Lower lobe of right lung (tissue), 2 donors: ENCODE measurements around the gene EPHA5. TPM values are rescaled to one million over a fixed set of nuclear protein-coding genes. Genes with fewer than 3 reads are reported as not detected.

Experiments
- ATAC-seq, 2 donors: fragments of 200-7000 bp; cut with Tn5 transposase; one replicate each; pipeline ENCODE4 v1.9.1; 2020 to 2022; ENCODE audit warnings: mild to moderate bottlenecking in 2 of 2, moderate library complexity in 2 of 2
- DNase-seq: peaks from one replicate; pipeline ENCODE4 v3.0.0-alpha.2; 2020
- H3K27ac ChIP-seq: fragments of 200-600 bp; one replicate; pipeline ENCODE4 v1.8.0; 2022
- H3K27me3 ChIP-seq: fragments of 200-600 bp; one replicate; pipeline ENCODE4 v1.8.0; 2022; ENCODE audit warnings: low read depth
- H3K36me3 ChIP-seq: fragments of 200-600 bp; one replicate; pipeline ENCODE4 v1.8.0; 2022; ENCODE audit warnings: mild to moderate bottlenecking
- H3K4me1 ChIP-seq: fragments of 200-600 bp; one replicate; pipeline ENCODE4 v1.8.0; 2022
- H3K4me3 ChIP-seq: fragments of 200-600 bp; one replicate; pipeline ENCODE4 v1.8.0; 2022; ENCODE audit warnings: mild to moderate bottlenecking
- H3K9me3 ChIP-seq: fragments of 200-600 bp; one replicate; pipeline ENCODE4 v1.8.0; 2022
- intact Hi-C: fragments of 100-400 bp; cut with DNase I; formaldehyde crosslinking; loops from one replicate; pipeline ENCODE4 v1.11.0; 2022
- total RNA-seq: library from RNA; stranded (reverse); fragmentation: NEBNext Ultra II Directional; extraction: Animal tissue kit (Norgen Biotek cat#: 25700); gene quantifications from one replicate; pipeline ENCODE4 v1.2.1, GENCODE V29; 2021
- TF ChIP-seq, protein P1 (sequence below): fragments of 200-600 bp; IDR thresholded peaks from one replicate; pipeline ENCODE4 v1.8.0; 2022; ENCODE audit warnings: antibody characterized with exemption, mild to moderate bottlenecking
- donor health status: DM: no; HTN: yes; CAD: no; lungs with severe emphysema.

EPHA5 gene
- total RNA-seq, 1 donor from 2014 or later = 0.09 TPM

- DNase-seq (peak; percentile 34), ATAC-seq (no peak)
- H3K36me3 ChIP-seq = no peaks in the 10 kb centered on the region
- H3K4me1 ChIP-seq = no peaks in the 10 kb centered on the region
- H3K4me3 ChIP-seq = no peak overlapping the region
- intact Hi-C loops = no loop called here
- H3K9me3 ChIP-seq = no peaks in the 10 kb centered on the region
- H3K27me3 ChIP-seq = peaks cover 34% of the 10 kb centered on the region
- H3K27ac ChIP-seq = no peak overlapping the region
- TF ChIP-seq, protein P1, sequence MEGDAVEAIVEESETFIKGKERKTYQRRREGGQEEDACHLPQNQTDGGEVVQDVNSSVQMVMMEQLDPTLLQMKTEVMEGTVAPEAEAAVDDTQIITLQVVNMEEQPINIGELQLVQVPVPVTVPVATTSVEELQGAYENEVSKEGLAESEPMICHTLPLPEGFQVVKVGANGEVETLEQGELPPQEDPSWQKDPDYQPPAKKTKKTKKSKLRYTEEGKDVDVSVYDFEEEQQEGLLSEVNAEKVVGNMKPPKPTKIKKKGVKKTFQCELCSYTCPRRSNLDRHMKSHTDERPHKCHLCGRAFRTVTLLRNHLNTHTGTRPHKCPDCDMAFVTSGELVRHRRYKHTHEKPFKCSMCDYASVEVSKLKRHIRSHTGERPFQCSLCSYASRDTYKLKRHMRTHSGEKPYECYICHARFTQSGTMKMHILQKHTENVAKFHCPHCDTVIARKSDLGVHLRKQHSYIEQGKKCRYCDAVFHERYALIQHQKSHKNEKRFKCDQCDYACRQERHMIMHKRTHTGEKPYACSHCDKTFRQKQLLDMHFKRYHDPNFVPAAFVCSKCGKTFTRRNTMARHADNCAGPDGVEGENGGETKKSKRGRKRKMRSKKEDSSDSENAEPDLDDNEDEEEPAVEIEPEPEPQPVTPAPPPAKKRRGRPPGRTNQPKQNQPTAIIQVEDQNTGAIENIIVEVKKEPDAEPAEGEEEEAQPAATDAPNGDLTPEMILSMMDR = no peak
Measured at GRCh38 chr4:65661471-65661870, 8.8 kb downstream of the EPHA5 start.

DNA sequence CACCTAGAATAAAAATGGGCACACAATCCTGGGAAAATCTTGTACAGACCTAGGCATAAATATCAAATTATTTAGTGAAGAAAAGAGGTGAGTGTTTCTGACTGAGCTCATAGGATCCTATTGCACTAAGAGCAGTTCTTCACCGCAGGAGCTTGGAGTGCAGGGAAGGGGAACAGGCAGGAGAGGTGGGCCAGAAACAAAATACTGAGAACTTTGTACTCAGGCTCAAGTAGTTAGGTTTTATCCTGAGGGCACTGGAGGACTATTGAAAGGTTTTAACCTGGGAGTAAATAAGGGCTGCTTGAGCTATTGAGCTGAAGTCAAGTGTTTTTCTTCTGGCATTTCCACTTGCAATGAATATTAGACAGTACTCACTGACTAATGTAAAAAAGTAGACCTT, 12.2 kb downstream of the EPHA5 start:
- ATAC-seq (peak; percentile 88 to 89), DNase-seq (peak; percentile 16)
- intact Hi-C loops = no loop called here

GRCh38 chr4:65656008-65656407, 14.3 kb downstream of the EPHA5 start:
- ATAC-seq = no peak
- Histone ChIP-seq H3K4me1 (no peaks in the 10 kb centered on the region), H3K9me3 (no peaks in the 10 kb centered on the region), H3K27me3 (no peaks in the 10 kb centered on the region), H3K27ac (no peak overlapping the region), H3K36me3 (no peaks in the 10 kb centered on the region), H3K4me3 (no peak overlapping the region)
- intact Hi-C loops = no loop called here
- DNase-seq = no peak
- TF ChIP-seq, protein P1 = no peak

More for the DNA sequence above, 12.2 kb downstream of the EPHA5 start:
- Histone ChIP-seq H3K27ac (no peak overlapping the region), H3K4me1 (no peaks in the 10 kb centered on the region), H3K36me3 (no peaks in the 10 kb centered on the region), H3K27me3 (peaks cover 7% of the 10 kb centered on the region), H3K4me3 (no peak overlapping the region), H3K9me3 (no peaks in the 10 kb centered on the region)
- TF ChIP-seq, protein P1 = no peak

DNA sequence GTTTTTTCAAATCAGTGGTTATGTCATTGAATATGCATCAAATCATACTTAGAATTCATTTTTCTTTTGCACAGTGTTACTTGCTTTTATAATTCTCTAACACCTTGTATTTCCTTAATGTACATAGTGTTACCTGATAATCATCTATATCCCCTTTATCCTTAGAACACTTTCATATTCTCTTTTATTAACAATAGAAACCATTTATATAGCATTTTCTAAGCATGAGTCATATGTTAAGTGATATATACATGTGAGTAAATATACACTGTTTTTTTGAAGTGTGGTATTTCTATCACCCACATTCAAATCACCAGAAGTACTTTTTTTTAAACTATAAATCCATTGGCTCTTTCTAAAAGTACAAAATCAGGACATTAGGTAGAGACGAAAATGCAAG, 15.3 kb downstream of the EPHA5 start:
- no peak overlapping the region for H3K4me3 ChIP-seq
- TF ChIP-seq, protein P1 = no peak
- DNase-seq = no peak
- no peaks in the 10 kb centered on the region for H3K36me3 ChIP-seq
- no peak for ATAC-seq
- no peak overlapping the region for H3K27ac ChIP-seq
- intact Hi-C loops = no loop called here
- H3K9me3 ChIP-seq = no peaks in the 10 kb centered on the region
- H3K4me1 ChIP-seq = no peaks in the 10 kb centered on the region
- H3K27me3 ChIP-seq = no peaks in the 10 kb centered on the region

DNA sequence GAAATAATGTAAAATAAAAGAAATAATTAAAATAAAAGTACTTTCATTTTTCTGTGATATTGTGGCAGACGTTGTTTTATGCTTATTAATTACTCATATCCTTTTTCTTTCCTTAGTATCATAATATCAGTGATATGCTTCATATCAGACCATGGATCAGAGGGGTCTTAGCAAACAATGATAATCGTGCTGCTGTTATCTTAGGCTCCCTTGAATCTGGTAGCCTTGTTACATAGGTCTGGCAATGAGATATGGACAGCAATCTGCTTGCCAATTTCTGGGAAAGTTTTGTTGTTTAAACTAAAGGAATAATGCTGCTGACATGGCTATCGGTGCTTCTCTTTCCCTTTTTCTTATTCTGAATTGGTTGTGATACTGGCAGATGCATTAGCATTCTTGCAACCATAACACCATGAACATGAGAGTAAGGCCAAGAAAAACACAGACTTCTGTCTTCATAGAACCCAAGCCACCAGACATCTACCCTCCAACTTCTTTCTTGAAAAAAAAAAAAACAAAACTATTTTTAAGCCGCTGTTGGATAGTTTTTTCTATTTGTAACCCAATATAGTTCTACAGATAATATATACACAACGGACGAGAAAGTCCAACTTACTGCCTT, 16.4 kb downstream of the EPHA5 start:
- TF ChIP-seq, protein P1 = no peak
- Histone ChIP-seq H3K27ac (no peak overlapping the region), H3K36me3 (no peaks in the 10 kb centered on the region), H3K4me3 (no peak overlapping the region), H3K9me3 (no peaks in the 10 kb centered on the region), H3K4me1 (no peaks in the 10 kb centered on the region), H3K27me3 (no peaks in the 10 kb centered on the region)
- ATAC-seq (no peak), DNase-seq (no peak)
- intact Hi-C loops = no loop called here
